Ovary (tissue), 9 donors: Measurements from ENCODE around the gene RTKN. TPM values are rescaled to one million over a fixed set of nuclear protein-coding genes. Genes with fewer than 3 reads are reported as not detected.

Experiments
- DNase-seq, 5 donors: peaks; one replicate each; pipeline ENCODE4 v3.0.0-alpha.2; 2019 to 2020
- H3K27ac ChIP-seq, 2 donors: fragments of 200-600 bp; one replicate each; pipeline versions ENCODE4 v1.5.1 to v1.8.0; 2019 to 2022
- H3K27me3 ChIP-seq: fragments of 200-600 bp; one replicate; pipeline ENCODE4 v1.8.0; 2022
- H3K36me3 ChIP-seq: fragments of 200-600 bp; sonication (generic); one replicate; pipeline ENCODE4 v1.5.1; 2019
- H3K4me1 ChIP-seq: one replicate; pipeline ENCODE4 v1.8.1; 2013; ENCODE audit warnings: mild to moderate bottlenecking, moderate library complexity; ENCODE audit not compliant: insufficient read depth
- H3K4me3 ChIP-seq: fragments of 200-600 bp; sonication (generic); one replicate; pipeline ENCODE4 v1.5.1; 2017
- H3K9me3 ChIP-seq, 2 donors: fragments of 200-600 bp in 1 of 2; sonication (generic) in 1 of 2; one replicate each; pipeline versions ENCODE4 v1.5.1 to v1.8.1; 2013 to 2019; ENCODE audit warnings: mild to moderate bottlenecking in 1 of 2, moderate library complexity in 1 of 2
- CTCF ChIP-seq, 3 donors: fragments of 450-650 bp in 2 of 3; fragments of 200-600 bp in 1 of 3; IDR thresholded peaks; one replicate each; pipeline versions ENCODE4 v1.5.1 to v1.8.0; 2016 to 2022; ENCODE audit warnings: antibody characterized with exemption in 3 of 3, mild to moderate bottlenecking in 1 of 3
- EP300 ChIP-seq: sonication (generic); formaldehyde crosslinking; IDR thresholded peaks from one replicate; pipeline ENCODE4 v1.6.1; 2017; ENCODE audit warnings: antibody characterized with exemption
- POLR2A ChIP-seq: fragments of 450-650 bp; IDR thresholded peaks from one replicate; pipeline ENCODE4 v1.6.1; 2017; ENCODE audit warnings: antibody characterized with exemption, mild to moderate bottlenecking, moderate library complexity
- WGBS, 3 donors: extraction: QIAGEN DNeasy Blood & Tissue Kit in 1 of 3; methylation state at CpG; one replicate each; pipeline versions ENCODE4 v1.1.5 to v1.1.7; 2013 to 2017; 5-methylcytosine and 5-hydroxymethylcytosine counted together
- intact Hi-C, 4 donors: fragments of 100-400 bp; cut with DNase I; formaldehyde crosslinking; loops; one replicate each; pipeline versions ENCODE4 v1.11.0 to v1.15.1; 2022 to 2023
- polyA plus RNA-seq, 2 donors: library from polyadenylated mRNA; stranded (reverse); fragments of 200-250 nt in 1 of 2; fragments of 350-450 nt in 1 of 2; fragmentation: Illumina TruSeq in 1 of 2; extraction: RNeasy Lipid Tissue Mini Kit (QIAGEN cat#74804) in 1 of 2; gene quantifications; one replicate each; pipeline ENCODE4 v1.2.3, GENCODE V29; 2013 to 2014
- total RNA-seq, 7 donors: library from RNA; depleted of rRNA in 2 of 7; stranded (reverse); fragments of >200 nt in 2 of 7; fragmentation: NEBNext Ultra II Directional in 3 of 7; extraction: Animal tissue kit (Norgen Biotek cat#: 25700) in 3 of 7; gene quantifications; one replicate each; pipeline versions ENCODE4 v1.1.0 to v1.2.4, GENCODE V29; 2016 to 2023
- donor health status: DM: no; HTN: no; CAD: no; lungs with moderate emphysema.
- donor health status: DM: no; HTN: no; CAD: no.
- donor health status: Bipolar disorder and iron deficiency.
- donor health status: DM: yes; HTN: yes; CAD: no.
- donor health status: DM: no; HTN: no; CAD: no.
- donor health status: DM: yes; HTN: yes; CAD: no.

Gene RTKN
- total and polyA plus RNA-seq, 9 donors, result 1.6 to 30.9 (median 11.5) TPM

DNA sequence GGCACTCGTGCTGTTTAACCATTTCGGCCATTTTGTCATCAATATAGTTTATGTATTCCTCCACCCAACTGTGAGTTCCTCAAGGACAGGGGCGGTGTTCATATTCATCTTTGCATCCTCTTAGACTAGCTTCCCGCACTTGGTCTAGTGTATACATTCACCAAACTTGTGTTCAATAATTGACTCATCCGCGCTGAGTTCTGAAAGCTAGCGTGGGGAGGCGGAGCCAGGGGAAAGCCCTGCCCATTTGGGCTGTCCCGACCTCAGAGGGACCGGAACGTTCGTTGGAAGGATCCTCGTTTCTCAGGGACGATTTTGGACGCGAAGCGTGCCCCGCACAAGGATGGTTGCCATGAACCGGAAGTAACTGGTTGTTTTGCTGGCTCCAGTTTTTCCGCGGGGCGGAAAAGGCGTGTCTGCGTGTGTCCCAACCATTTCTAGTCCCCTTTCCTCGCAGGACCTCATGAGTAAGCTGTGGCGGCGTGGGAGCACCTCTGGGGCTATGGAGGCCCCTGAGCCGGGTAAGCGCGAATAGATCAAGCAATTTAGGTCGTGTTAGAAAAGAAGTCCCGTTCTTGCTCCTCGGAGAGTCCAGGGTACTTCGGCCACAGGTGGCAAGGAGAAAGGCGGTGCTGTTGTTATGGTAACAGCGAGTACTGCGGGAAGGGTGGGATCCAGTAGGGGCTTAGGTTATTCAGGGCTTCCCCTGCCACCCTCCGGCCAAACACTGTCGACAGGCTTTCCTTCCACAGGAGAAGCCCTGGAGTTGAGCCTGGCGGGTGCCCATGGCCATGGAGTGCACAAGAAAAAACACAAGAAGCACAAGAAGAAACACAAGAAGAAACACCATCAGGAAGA, 13.1 kb upstream of the RTKN start, which contains the start of gene INO80B:
Gene INO80B, plus strand, starts transcription at position 434 of the 858 bp plus-strand sequence. Its CDS starts 30 bp downstream, at position 464.
- Histone ChIP-seq H3K27ac (no peak within 1 kb of the TSS), H3K27me3 (no peaks in the 10 kb centered on the region), H3K4me1 (peaks cover 9% of the 10 kb centered on the region), H3K4me3 (peak within 1 kb of the TSS; percentile 58), H3K36me3 (no peaks in the 10 kb centered on the region), H3K9me3 (no peaks in the 10 kb centered on the region)
- no peak for TF ChIP-seq EP300
- TF ChIP-seq POLR2A, result no peak
- TF ChIP-seq CTCF (IDR thresholded peaks at IDR 0.05), result no peak
- 0 to 1% (median 1%) methylated on average over 40 of the region's 40 CpGs for WGBS, 3 donors
- intact Hi-C loops, result no loop called here
- peak; percentile 92 to 98 (median 96) for DNase-seq

GRCh38 chr2:74450570-74451190, 8.9 kb upstream of the RTKN start:
- DNase-seq, result no peak
- Histone ChIP-seq H3K27ac (no peak overlapping the region), H3K4me1 (peaks cover 2% of the 10 kb centered on the region), H3K36me3 (no peaks in the 10 kb centered on the region), H3K4me3 (no peak overlapping the region), H3K9me3 (no peaks in the 10 kb centered on the region), H3K27me3 (no peaks in the 10 kb centered on the region)
- TF ChIP-seq CTCF (IDR thresholded peaks at IDR 0.05), result no peak
- no peak for TF ChIP-seq EP300
- no peak for TF ChIP-seq POLR2A
- 73 to 78% (median 76%) methylated on average over 3 of the region's 3 CpGs for WGBS, 3 donors
- intact Hi-C loops, result no loop called here

DNA sequence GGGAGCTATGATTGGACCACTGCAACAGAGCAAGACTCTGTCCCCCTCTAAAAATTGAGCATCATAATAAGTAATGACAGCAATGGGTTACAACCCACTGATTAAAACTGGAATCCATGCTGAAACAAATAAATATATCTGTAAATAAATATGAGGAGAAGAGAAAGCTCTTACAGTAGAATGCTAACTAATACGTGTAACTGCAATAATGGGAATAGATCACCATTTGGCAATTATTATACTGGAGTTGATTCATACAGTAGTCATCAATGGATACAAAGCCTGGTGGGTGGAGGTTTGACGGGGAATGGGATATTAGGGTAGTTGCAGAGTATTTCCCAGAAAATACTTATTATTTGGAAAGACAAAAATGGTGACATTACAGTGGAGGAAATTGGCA, 7.0 kb upstream of the RTKN start:
- TF ChIP-seq POLR2A (no peak), CTCF (IDR thresholded peaks at IDR 0.05) (no peak), EP300 (no peak)
- WGBS, 3 donors, result 59 to 70% (median 61%) methylated on average over 2 of the region's 2 CpGs

DNA sequence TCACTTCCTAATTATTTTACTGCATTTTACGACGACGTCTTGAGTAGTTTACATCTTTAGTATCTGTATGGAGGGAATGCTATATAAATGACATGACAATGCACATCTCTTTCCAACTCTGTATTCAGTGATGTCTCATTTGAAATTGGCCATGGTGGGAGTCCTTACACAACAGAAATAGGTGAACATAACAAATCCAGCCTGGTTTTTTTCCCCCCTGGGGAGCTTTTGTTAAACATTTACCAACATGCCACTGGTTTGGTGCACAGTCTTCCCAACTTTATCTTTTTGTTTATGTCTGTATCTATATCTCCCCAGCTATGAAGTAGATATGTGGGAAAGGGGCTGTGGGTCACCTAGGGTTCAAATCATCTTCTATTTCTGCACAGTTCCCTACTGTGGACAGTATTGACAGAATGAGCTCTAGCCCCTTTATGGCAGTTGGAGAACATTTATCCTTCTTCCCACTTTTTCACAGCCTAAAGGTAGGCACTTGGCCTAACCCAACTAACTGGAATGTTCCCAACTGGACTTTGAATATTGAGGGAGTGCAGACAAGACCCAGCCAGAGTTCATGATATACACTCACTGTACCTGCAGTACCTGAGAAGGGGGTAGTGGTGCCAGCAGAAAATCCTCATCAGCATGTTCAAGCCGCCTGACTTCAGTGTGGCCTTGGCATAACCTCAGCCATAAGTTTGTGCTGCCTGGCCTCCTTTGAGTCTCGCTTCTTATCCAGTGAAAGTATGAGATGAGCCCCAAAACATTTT, 5.7 kb upstream of the RTKN start:
- no peak for DNase-seq
- no peaks in the 10 kb centered on the region for H3K9me3 ChIP-seq

More for the DNA sequence above, 7.0 kb upstream of the RTKN start:
- H3K9me3 ChIP-seq, result no peaks in the 10 kb centered on the region
- no peak overlapping the region for H3K4me3 ChIP-seq
- intact Hi-C loops, result no loop called here
- H3K4me1 ChIP-seq, result no peaks in the 10 kb centered on the region
- no peak overlapping the region for H3K27ac ChIP-seq
- no peaks in the 10 kb centered on the region for H3K36me3 ChIP-seq
- DNase-seq, result no peak
- H3K27me3 ChIP-seq, result no peaks in the 10 kb centered on the region

More for the DNA sequence above, 5.7 kb upstream of the RTKN start:
- Histone ChIP-seq H3K4me1 (no peaks in the 10 kb centered on the region), H3K36me3 (no peaks in the 10 kb centered on the region), H3K4me3 (no peak overlapping the region), H3K27me3 (no peaks in the 10 kb centered on the region), H3K27ac (no peak overlapping the region)
- intact Hi-C loops, result no loop called here
- 81 to 89% (median 84%) methylated on average over 5 of the region's 5 CpGs for WGBS, 3 donors
- no peak for TF ChIP-seq CTCF (IDR thresholded peaks at IDR 0.05)
- TF ChIP-seq POLR2A, result no peak
- no peak for TF ChIP-seq EP300
